ENCODE data around the gene MYEOV. TPM values are rescaled to one million over a fixed set of nuclear protein-coding genes. Genes with fewer than 3 reads are reported as not detected.

Gene MYEOV
- total and polyA plus RNA-seq, 2 of the 8 experiments (the other 6 are each of a cell fraction or from before 2014, with no cell fraction given): 0.44 to 0.67 TPM

- no peak for TF ChIP-seq SIN3A (conservative IDR thresholded peaks at IDR 0.05 in 1 of 2, IDR thresholded peaks at IDR 0.05 in 1 of 2; ENCODE audit: low read depth in 1 of 2, low read length in 2 of 2)
- no peak for TF ChIP-seq CTBP2 (IDR thresholded peaks at IDR 0.05; ENCODE audit: borderline replicate concordance, insufficient read depth, insufficient read length, low read length)
- TF ChIP-seq SP2 (IDR thresholded peaks at IDR 0.05; ENCODE audit: low read length): no peak
- no peak for TF ChIP-seq TAF1 (IDR thresholded peaks at IDR 0.05; ENCODE audit: low read depth, low read length)
These were observed 28.7 kb upstream of the MYEOV start (continued) for GRCh38 chr11:69265210-69265609.

Data from H1 (cell line).